ENCODE measurements around the gene APOA5. TPM values are rescaled to one million over a fixed set of nuclear protein-coding genes. Genes with fewer than 3 reads are reported as not detected.

Gene APOA5
- total RNA-seq, 2 experiments from 2014 or later: not detected

DNA sequence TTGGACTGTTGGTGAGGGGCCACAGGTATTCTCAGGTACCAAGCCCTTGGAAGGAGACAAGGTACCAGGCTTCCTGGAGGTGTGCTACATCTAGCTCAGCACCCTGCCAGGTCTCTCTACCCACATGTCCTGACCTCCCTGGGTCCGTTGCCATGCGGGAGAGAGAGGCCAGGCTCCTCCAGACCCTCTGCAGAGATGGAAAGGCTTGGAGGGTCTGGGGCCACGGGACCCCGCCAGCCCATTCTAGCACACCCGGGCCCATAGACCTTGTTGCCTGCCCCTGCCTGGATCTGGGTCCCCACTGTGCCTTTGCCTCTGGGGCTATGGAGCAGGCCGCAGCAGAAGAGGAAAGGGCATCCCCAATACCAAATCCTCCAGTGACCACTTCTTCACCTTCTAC, 35.8 kb upstream of the APOA5 start:
- no peak overlapping the region for H3K27ac ChIP-seq (ENCODE audit: low read depth, low read length, poor library complexity, severe bottlenecking)
- no peaks in the 10 kb centered on the region for H3K4me1 ChIP-seq (ENCODE audit: insufficient read depth, low read length, poor library complexity, severe bottlenecking)
- H2AFZ ChIP-seq (ENCODE audit: low read length): no peak overlapping the region
- intact Hi-C loops (cut with micrococcal nuclease; ENCODE audit: unreplicated experiment): no loop called here
- BruUV-seq (replicated peaks): no TSS peak
- H3K9me2 ChIP-seq (ENCODE audit: insufficient read depth, low read length): no peaks in the 10 kb centered on the region
- H3K36me3 ChIP-seq (ENCODE audit: insufficient read depth, low read length): no peaks in the 10 kb centered on the region
- H3K4me3 ChIP-seq (ENCODE audit: low read depth, low read length, poor library complexity, severe bottlenecking): no peak overlapping the region
- TF ChIP-seq CTCF (conservative IDR thresholded peaks at IDR 0.05; ENCODE audit: low read length): no peak
- no peaks in the 10 kb centered on the region for H4K20me1 ChIP-seq (ENCODE audit: insufficient read depth, low read length)
- POLR2A ChIA-PET: no interaction called here
- no peaks in the 10 kb centered on the region for H3K79me2 ChIP-seq (ENCODE audit: insufficient read depth, low read depth, low read length)
- no peak for DNase-seq (ENCODE audit: low spot score)
- CTCF ChIA-PET (ENCODE audit: unreplicated experiment): interaction anchor here (0.6 kb wide), 1 partner anchor 403 kb away, joined by 3 read pairs; no protein-coding TSS in a partner anchor
- H3K4me2 ChIP-seq (ENCODE audit: low read length): no peak overlapping the region
- H3K9me3 ChIP-seq (ENCODE audit: low read length): no peaks in the 10 kb centered on the region

GRCh38 chr11:116826751-116827431, 35.2 kb upstream of the APOA5 start:
- ChIA-PET CTCF (ENCODE audit: unreplicated experiment) (interaction anchor here (0.6 kb wide), 1 partner anchor 403 kb away, joined by 3 read pairs; no protein-coding TSS in a partner anchor), POLR2A (interaction anchor here (0.8 kb wide), 1 partner anchor 33 kb away, joined by 4 read pairs; no protein-coding TSS in a partner anchor)
- TF ChIP-seq CTCF (conservative IDR thresholded peaks at IDR 0.05; ENCODE audit: low read length): no peak
- no peak for TF ChIP-seq EZH2phosphoT487 (IDR thresholded peaks at IDR 0.05; ENCODE audit: borderline replicate concordance, low read depth, low read length)
- Histone ChIP-seq H3K79me2 (ENCODE audit: insufficient read depth, low read depth, low read length) (no peaks in the 10 kb centered on the region), H3K4me1 (ENCODE audit: insufficient read depth, low read length, poor library complexity, severe bottlenecking) (no peaks in the 10 kb centered on the region), H2AFZ (ENCODE audit: low read length) (no peak overlapping the region), H3K4me3 (ENCODE audit: low read depth, low read length, poor library complexity, severe bottlenecking) (no peak overlapping the region), H3K36me3 (ENCODE audit: insufficient read depth, low read length) (no peaks in the 10 kb centered on the region), H4K20me1 (ENCODE audit: insufficient read depth, low read length) (no peaks in the 10 kb centered on the region), H3K4me2 (ENCODE audit: low read length) (no peak overlapping the region), H3K9me3 (ENCODE audit: low read length) (no peaks in the 10 kb centered on the region), H3K9me2 (ENCODE audit: insufficient read depth, low read length) (no peaks in the 10 kb centered on the region), H3K27ac (ENCODE audit: low read depth, low read length, poor library complexity, severe bottlenecking) (no peak overlapping the region)
- BruUV-seq (replicated peaks): no TSS peak
- intact Hi-C loops (cut with micrococcal nuclease; ENCODE audit: unreplicated experiment): no loop called here
- DNase-seq (ENCODE audit: low spot score): no peak
